ENCODE measurements around the gene TIGD7. TPM values are rescaled to one million over a fixed set of nuclear protein-coding genes. Genes with fewer than 3 reads are reported as not detected.
"Not testable (repeated sequence)": the region's sequence is repeated elsewhere in the genome, so short reads cannot be mapped to it uniquely, and the experiment has no call there.

TIGD7 gene
- total RNA-seq, 2 experiments from 2014 or later: 4.0 to 4.7 TPM

GRCh38 chr16:3274947-3275346 is 30.3 kb downstream of the TIGD7 start:
- no peak for ATAC-seq
- no peak for DNase-seq
- Mint-ChIP-seq H3K27me3 (no peaks in the 10 kb centered on the region), H3K36me3 (ENCODE audit: low read depth) (no peaks in the 10 kb centered on the region), H3K4me3 (no peak overlapping the region), H3K9me3 (no peaks in the 10 kb centered on the region), H3K4me1 (ENCODE audit: low read depth) (no peaks in the 10 kb centered on the region), H3K27ac (no peak overlapping the region)
- intact Hi-C loops (cut with micrococcal nuclease): no loop called here
- POLR2A ChIA-PET: no interaction called here
- CTCF ChIA-PET: no interaction called here
- TF ChIP-seq CTCF (IDR thresholded peaks at IDR 0.05): no peak

GRCh38 chr16:3274490-3274889 is 30.7 kb downstream of the TIGD7 start:
- Mint-ChIP-seq H3K4me3 (no peak overlapping the region), H3K4me1 (ENCODE audit: low read depth) (no peaks in the 10 kb centered on the region), H3K27ac (no peak overlapping the region), H3K27me3 (no peaks in the 10 kb centered on the region), H3K36me3 (ENCODE audit: low read depth) (no peaks in the 10 kb centered on the region), H3K9me3 (no peaks in the 10 kb centered on the region)
- intact Hi-C loops (cut with micrococcal nuclease): no loop called here
- ATAC-seq (no peak), DNase-seq (no peak)
- no peak for TF ChIP-seq CTCF (IDR thresholded peaks at IDR 0.05)
- ChIA-PET POLR2A (no interaction called here), CTCF (no interaction called here)

- CTCF ChIA-PET; H3K9me3 Mint-ChIP-seq; POLR2A ChIA-PET; ATAC-seq; H3K27ac Mint-ChIP-seq; DNase-seq; H3K27me3 Mint-ChIP-seq; H3K4me3 Mint-ChIP-seq; intact Hi-C loops (cut with micrococcal nuclease): not testable (repeated sequence)
- H3K4me1 Mint-ChIP-seq (ENCODE audit: low read depth): peaks cover 14% of the 10 kb centered on the region
- peaks cover 17% of the 10 kb centered on the region for H3K36me3 Mint-ChIP-seq (ENCODE audit: low read depth)
These were observed 33.9 kb downstream of the TIGD7 start for GRCh38 chr16:3271281-3271680.

- H3K27me3 Mint-ChIP-seq; H3K4me3 Mint-ChIP-seq; H3K27ac Mint-ChIP-seq; intact Hi-C loops (cut with micrococcal nuclease); DNase-seq; CTCF ChIA-PET; ATAC-seq; H3K9me3 Mint-ChIP-seq; POLR2A ChIA-PET: not testable (repeated sequence)
- H3K4me1 Mint-ChIP-seq (ENCODE audit: low read depth): peaks cover 15% of the 10 kb centered on the region
- H3K36me3 Mint-ChIP-seq (ENCODE audit: low read depth): peaks cover 18% of the 10 kb centered on the region
These were observed 34.5 kb downstream of the TIGD7 start for GRCh38 chr16:3270718-3271117.

- H3K4me1 Mint-ChIP-seq (ENCODE audit: low read depth): peaks cover 30% of the 10 kb centered on the region
- no peak for TF ChIP-seq CTCF (IDR thresholded peaks at IDR 0.05)
- ChIA-PET CTCF (interaction anchor here (1.1 to 7.5 kb wide), 4 partner anchors 12 to 238 kb away, joined by 3 to 98 read pairs (median 4); partner anchors contain the start of gene ZNF263), POLR2A (interaction anchor here (1.1 to 2.1 kb wide), 2 partner anchors 15 to 196 kb away, joined by 3 to 16 read pairs; partner anchors contain the start of gene ZNF263)
- H3K27ac Mint-ChIP-seq: no peak overlapping the region
- ATAC-seq: no peak
- intact Hi-C loops (cut with micrococcal nuclease): no loop called here
- peaks cover 21% of the 10 kb centered on the region for H3K36me3 Mint-ChIP-seq (ENCODE audit: low read depth)
- H3K4me3 Mint-ChIP-seq: no peak overlapping the region
- H3K9me3 Mint-ChIP-seq: no peaks in the 10 kb centered on the region
- DNase-seq: no peak
- no peaks in the 10 kb centered on the region for H3K27me3 Mint-ChIP-seq
These were observed 36.9 kb downstream of the TIGD7 start for GRCh38 chr16:3268294-3268693.

GRCh38 chr16:3266873-3267537 is 38.2 kb downstream of the TIGD7 start:
- ATAC-seq (no peak), DNase-seq (peak; percentile 35)
- peaks cover 21% of the 10 kb centered on the region for H3K36me3 Mint-ChIP-seq (ENCODE audit: low read depth)
- peaks cover 40% of the 10 kb centered on the region for H3K4me1 Mint-ChIP-seq (ENCODE audit: low read depth)
- H3K27me3 Mint-ChIP-seq: no peaks in the 10 kb centered on the region
- POLR2A ChIA-PET: interaction anchor here (0.6 to 2.1 kb wide), 9 partner anchors 12 to 197 kb away, joined by 3 to 16 read pairs (median 3); partner anchors contain the start of genes TIGD7, ZNF200, ZNF263 and ZNF75A
- CTCF ChIA-PET: interaction anchor here (0.7 to 7.5 kb wide), 32 partner anchors 9 to 208 kb away, joined by 3 to 98 read pairs (median 4); partner anchors contain the start of genes MEFV, ZNF213 and ZNF263
- H3K9me3 Mint-ChIP-seq: no peaks in the 10 kb centered on the region
- peak overlapping the region; percentile 5 for H3K4me3 Mint-ChIP-seq
- intact Hi-C loops (cut with micrococcal nuclease): no loop called here
- TF ChIP-seq CTCF (IDR thresholded peaks at IDR 0.05): peak; percentile 61
- peak overlapping the region; percentile 63 for H3K27ac Mint-ChIP-seq

Data from activated CD8-positive, alpha-beta T cell treated with anti-CD3 and anti-CD28 coated beads for 36 hours (primary cell).